Brain microvascular endothelial cell (primary cell): ENCODE data around the gene C10orf120.

ENCODE experiments used
- DNase-seq: peaks from one replicate; pipeline ENCODE4 v3.0.0-alpha.2; 2020
- H3K27ac ChIP-seq: fragments of 250-450 bp; sonication (Bioruptor Pico); 2 replicates; pipeline ENCODE4 v1.5.1; 2020; ENCODE audit warnings: mild to moderate bottlenecking, moderate library complexity
- H3K27me3 ChIP-seq: fragments of 250-450 bp; sonication (Bioruptor Pico); replicated peaks from 2 replicates; pipeline ENCODE4 v1.5.1; 2020; ENCODE audit warnings: mild to moderate bottlenecking
- H3K36me3 ChIP-seq: fragments of 250-450 bp; sonication (Bioruptor Pico); replicated peaks from 2 replicates; pipeline ENCODE4 v1.5.1; 2020; ENCODE audit warnings: mild to moderate bottlenecking
- H3K4me3 ChIP-seq: 2 replicates; pipeline ENCODE4 v1.5.1; 2011; ENCODE audit warnings: low read depth, mild to moderate bottlenecking, control low read depth, low read length, moderate library complexity
- in situ Hi-C: cut with HindIII; loops from 2 replicates; pipeline ENCODE4 v1.10.0; 2017; ENCODE audit warnings: low sequenced_read_pairs, low pct_ligation_motif_present
- TF ChIP-seq, protein P1 (sequence below): IDR thresholded peaks from 2 replicates; pipeline ENCODE4 v1.5.1; 2011; ENCODE audit warnings: low read depth, mild to moderate bottlenecking, moderate library complexity, low read length, control low read depth, inconsistent platforms; ENCODE audit errors: missing control alignments

Gene C10orf120

DNA sequence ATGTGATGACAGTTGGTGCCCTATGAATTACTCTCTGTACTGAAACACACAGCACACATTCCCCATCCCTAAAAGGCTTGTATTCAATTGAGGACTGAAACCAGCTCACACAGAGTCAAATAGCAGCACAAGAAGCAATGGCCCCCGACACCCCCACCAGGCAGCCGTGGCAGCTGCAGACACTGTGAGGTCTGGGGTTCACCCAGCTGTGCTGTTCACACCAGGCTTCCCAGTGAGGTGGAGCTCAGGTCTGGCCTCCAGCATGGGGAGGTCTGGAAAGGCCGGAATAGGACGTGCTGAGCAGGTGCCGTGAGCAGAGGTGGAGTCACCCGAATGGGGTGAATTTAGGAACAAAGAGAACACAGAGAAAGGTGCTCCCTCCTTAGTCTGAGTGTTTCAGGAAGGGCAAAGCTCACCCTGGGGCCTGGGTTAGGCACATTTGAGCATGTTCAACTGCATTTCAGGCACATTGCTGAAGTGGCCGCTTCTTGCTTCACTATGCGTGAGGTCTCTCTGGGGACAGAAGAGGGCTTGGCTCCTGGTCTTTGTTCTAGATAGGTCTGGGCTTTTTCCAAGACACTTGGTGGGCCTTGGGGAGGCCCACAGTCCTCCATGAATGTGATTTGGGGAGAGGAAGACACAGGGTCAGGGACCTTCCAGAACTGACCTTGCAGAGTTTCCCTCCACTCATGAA, 41.1 kb downstream of the C10orf120 start:
- Histone ChIP-seq H3K4me3 (no peak overlapping the region), H3K27me3 (no peaks in the 10 kb centered on the region), H3K36me3 (no peaks in the 10 kb centered on the region), H3K27ac (no peak overlapping the region)
- DNase-seq: no peak
- in situ Hi-C loops: no loop called here
- TF ChIP-seq, protein P1, sequence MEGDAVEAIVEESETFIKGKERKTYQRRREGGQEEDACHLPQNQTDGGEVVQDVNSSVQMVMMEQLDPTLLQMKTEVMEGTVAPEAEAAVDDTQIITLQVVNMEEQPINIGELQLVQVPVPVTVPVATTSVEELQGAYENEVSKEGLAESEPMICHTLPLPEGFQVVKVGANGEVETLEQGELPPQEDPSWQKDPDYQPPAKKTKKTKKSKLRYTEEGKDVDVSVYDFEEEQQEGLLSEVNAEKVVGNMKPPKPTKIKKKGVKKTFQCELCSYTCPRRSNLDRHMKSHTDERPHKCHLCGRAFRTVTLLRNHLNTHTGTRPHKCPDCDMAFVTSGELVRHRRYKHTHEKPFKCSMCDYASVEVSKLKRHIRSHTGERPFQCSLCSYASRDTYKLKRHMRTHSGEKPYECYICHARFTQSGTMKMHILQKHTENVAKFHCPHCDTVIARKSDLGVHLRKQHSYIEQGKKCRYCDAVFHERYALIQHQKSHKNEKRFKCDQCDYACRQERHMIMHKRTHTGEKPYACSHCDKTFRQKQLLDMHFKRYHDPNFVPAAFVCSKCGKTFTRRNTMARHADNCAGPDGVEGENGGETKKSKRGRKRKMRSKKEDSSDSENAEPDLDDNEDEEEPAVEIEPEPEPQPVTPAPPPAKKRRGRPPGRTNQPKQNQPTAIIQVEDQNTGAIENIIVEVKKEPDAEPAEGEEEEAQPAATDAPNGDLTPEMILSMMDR: no peak

DNA sequence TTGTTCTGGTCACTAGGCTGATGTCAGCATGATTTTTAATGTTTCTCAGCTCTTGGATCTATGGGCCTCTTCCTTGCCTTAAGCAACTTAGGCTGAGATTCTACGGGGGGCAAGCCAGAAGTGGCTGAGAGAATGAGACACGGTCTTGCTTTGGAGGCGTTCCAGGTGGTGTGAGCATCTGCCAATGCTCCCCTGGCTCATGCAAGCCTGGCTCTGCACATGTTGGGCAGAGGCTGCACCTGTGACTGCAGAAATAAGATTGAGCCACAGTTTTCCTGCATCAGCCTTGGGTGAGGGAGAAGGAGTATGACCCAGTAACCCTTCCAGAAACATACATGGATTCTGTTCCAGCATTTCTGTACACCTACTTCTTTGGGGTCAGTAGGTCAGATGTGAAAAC, 41.9 kb downstream of the C10orf120 start:
- Histone ChIP-seq H3K4me3 (no peak overlapping the region), H3K36me3 (no peaks in the 10 kb centered on the region), H3K27ac (no peak overlapping the region), H3K27me3 (no peaks in the 10 kb centered on the region)
- in situ Hi-C loops: no loop called here
- DNase-seq: no peak
- TF ChIP-seq, protein P1: no peak

GRCh38 chr10:122657255-122657654, 42.4 kb downstream of the C10orf120 start:
- no peak overlapping the region for H3K4me3 ChIP-seq
- H3K27me3 ChIP-seq: no peaks in the 10 kb centered on the region
- in situ Hi-C loops: no loop called here
- TF ChIP-seq, protein P1: no peak
- DNase-seq: no peak
- no peak overlapping the region for H3K27ac ChIP-seq
- no peaks in the 10 kb centered on the region for H3K36me3 ChIP-seq

- in situ Hi-C loops: no loop called here
- Histone ChIP-seq H3K4me3 (no peak overlapping the region), H3K27ac (no peak overlapping the region), H3K36me3 (no peaks in the 10 kb centered on the region), H3K27me3 (no peaks in the 10 kb centered on the region)
- TF ChIP-seq, protein P1: no peak
- DNase-seq: no peak
Measured at GRCh38 chr10:122656741-122657140, 42.9 kb downstream of the C10orf120 start.

DNA sequence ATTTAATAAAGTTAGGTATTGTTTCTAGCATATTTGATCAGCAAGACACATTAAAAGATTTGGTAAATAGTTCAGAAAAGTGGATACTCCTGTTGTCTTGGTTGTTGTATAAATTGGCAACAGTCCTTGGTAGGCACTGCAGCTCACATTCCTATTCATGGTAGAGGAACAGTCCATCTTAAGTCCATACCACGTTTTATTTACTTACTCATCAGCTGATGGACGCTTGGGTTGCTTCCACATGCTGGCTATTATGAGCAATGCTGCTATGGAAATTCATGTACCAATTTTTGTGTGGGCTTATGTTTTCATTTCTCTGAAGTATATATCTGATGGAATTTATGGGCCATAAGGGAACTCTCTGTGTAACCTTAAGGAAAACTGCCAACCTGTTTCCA, 43.3 kb downstream of the C10orf120 start:
- H3K36me3 ChIP-seq: no peaks in the 10 kb centered on the region
- H3K27me3 ChIP-seq: no peaks in the 10 kb centered on the region
- TF ChIP-seq, protein P1: no peak
- DNase-seq: no peak
- in situ Hi-C loops: no loop called here
- no peak overlapping the region for H3K27ac ChIP-seq
- no peak overlapping the region for H3K4me3 ChIP-seq
